ENCODE results near the gene S100A4. TPM values are rescaled to one million over a fixed set of nuclear protein-coding genes. Genes with fewer than 3 reads are reported as not detected.
A peak's percentile ranks its signal among the peaks of the same experiment; 100 is the strongest.

The S100A4 gene
- polyA plus RNA-seq, 1 donor = 29.0 TPM

DNA sequence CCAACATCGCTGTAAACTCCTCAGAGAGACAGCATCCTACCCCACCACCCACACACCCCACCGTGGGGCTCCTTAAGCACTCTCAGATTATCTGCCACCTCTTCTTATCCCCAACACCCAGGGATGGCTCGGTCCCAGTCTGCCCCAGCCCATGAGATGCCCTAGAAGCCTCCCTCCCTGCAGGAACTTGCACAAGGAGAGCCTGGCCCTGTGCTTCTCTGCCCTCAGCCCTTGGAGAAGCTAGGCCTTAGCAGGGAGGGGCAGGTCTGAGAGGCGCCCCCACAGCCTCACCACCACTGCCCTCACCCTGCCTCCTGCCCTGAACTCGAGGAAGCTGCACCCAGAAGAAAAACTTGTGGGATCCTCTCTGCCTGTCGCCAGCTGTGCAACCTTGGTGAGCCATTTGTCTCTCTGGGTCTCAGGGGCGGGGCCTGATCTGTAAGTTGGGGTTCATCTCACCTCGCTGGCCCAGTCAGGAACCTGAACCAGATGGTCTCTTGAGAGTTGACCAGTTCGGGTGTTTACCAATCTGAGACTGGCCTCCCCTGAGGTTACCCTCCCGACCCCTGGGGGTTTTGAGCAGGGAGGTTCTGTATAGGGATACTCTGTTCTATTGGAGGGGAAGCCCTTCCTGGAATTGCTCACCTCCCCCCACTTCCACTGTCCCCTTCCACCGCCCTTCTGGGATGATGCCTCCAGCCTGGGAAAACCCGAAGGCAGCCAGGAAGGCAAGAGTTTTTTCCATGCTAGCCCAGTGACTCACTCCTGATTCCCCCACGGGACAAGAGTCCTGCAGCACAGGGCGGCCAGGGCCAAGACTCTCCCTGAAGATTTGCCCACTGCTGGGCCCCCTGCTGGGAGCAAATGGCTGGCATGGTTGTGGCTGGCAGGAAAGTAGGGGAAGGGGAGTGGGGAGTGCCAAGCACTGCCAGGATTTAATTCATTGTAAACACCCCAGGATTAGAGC is 3.4 kb upstream of the S100A4 start, which contains the start of gene S100A3:
Gene S100A3 (minus strand): TSS at position 537 of the 967 bp plus-strand sequence. CDS start 773 bp downstream, outside the sequence.
- no peak for DNase-seq

DNA sequence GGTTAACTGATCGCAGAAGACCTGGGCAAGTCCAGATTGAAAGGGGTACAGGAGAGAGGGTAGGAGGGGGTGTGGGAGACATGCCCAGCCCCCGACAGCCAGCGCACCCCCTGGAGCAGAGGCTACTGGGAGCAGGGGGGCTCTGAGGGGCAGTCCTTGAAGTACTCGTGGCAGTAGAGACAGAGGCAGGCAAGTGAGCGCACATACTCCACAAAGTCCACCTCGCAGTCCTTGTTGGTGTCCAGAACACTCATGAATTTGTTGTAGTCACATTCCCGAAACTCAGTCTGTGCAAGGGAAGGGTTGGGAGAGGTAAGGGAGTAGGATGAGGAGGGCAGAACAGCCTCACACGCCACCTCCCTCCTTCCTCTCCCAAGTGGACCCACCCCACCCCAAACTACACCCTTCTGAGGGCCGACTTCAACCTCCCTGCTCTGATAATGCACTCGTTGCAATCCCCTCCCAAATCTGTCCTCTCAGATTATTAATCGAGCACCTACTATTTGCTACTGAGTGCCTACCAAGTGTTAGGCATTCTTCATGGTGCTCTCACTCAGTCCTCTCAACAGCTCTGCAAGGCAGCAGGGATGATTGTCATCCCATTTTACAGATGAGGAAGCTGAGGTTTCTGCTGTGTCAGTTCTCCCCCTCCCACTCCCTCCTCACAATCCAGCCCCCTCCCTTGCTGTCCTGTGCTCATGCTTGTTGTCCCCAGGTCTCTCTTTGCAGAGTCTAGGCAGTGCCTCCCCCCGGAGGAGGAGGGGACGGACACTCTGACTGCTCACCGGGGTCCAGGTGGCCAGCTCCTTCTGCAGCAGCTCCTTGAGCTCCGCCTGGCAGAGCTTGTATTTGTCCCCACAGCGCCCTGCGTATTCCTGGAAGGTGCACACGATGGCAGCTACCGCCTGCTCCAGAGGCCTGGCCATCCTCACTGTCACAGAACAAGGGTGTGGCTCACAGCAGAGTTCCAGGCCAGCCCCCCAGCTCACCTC is 2.2 kb upstream of the S100A4 start:
- DNase-seq = no peak

DNA sequence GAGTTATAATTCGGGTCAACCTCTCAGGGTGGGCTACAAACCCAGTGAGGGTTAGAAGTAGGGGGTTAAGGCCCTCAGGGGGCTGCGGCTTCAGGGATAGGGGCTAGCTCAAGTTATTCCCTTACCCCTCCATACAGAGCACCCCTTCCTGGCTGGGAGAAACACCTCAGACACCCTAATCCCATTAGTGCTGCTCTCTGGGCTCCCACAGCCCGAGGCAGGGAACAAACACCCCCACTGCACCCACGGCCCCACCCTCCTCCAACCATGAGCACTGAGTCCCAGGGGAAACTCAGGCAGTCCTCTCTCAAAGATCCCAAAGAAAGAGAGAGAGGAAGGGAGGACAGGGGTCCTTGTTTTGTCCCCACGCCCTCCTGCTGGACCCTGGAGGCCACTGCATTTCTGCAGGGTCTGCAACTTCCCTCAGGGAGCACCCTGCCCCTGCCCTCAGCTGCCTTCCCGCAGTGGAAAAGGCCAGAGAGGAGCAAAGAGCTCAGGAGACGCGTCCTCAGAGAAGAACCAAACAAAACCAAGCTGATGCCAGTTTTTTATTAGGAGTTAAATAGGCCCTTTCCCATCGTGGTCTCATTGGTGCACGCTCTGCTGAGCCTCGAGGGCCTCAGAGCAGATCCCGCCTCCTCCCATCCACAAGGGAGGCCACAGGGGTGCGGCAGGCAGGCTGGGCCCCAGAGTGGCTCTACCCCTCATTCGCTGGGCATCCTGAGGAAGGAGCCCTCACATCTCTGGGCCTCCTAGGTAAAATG is 1.4 kb upstream of the S100A4 start:
- DNase-seq = no peak

DNA sequence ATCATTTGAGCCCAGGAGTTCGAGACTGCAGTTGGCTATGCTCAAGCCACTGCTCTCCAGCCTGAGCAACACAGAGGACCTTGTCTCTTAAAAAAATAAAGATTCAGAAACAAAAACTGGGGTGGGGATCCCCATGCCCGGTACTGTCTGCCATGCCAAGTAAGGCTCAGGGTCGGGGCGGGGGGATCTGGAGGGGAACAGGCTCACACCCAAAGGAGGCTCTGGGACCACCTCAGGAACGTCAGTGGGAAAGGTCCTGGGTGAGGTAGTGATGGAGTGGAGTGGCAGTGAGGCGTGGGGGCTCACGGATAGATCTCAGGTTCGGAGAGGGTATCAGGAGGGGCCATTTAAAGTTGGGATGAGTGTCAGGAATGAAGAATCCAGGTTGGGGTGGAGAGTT is 765 bp upstream of the S100A4 start:
- no peak for DNase-seq

DNA sequence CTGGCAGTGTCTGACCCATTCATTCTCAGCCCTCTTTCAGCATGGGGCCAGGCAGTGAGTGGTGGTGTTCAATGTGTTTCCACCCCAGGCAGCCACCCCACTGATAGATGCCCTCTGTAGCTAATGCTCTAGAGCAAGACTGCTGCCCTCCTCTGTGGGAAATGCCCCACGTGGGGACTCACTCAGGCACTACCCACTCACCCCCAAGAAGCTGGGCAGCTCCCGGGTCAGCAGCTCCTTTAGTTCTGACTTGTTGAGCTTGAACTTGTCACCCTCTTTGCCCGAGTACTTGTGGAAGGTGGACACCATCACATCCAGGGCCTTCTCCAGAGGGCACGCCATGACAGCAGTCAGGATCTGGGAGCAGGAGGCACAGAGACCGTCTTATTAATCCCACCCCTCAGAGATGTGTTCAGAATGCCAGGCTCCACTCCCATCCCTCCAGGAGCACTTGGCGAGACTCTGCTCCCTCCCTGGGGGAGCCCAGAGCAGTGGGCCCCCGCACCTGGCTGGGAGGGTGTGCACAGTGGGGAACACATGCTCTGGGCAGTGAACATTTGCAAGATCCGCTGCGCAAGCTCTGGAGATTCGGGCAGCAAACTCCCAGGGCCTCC is 1.0 kb downstream of the S100A4 start:
- DNase-seq = no peak

DNA sequence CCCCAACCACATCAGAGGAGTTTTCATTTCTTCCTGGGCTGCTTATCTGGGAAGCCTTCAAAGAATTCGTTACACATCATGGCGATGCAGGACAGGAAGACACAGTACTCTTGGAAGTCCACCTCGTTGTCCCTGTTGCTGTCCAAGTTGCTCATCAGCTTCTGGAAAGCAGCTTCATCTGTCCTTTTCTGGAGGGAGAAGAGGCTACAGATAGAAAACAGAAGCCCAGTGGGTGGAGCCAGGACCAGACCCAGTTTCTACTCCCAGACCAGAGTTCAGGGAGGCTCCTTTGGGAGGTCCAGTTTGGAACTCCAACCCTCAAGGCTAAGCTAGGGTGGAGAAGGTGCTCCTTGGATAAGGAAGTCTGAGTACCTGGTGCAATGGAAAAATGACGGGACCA is 1.9 kb downstream of the S100A4 start:
- DNase-seq = no peak

DNA sequence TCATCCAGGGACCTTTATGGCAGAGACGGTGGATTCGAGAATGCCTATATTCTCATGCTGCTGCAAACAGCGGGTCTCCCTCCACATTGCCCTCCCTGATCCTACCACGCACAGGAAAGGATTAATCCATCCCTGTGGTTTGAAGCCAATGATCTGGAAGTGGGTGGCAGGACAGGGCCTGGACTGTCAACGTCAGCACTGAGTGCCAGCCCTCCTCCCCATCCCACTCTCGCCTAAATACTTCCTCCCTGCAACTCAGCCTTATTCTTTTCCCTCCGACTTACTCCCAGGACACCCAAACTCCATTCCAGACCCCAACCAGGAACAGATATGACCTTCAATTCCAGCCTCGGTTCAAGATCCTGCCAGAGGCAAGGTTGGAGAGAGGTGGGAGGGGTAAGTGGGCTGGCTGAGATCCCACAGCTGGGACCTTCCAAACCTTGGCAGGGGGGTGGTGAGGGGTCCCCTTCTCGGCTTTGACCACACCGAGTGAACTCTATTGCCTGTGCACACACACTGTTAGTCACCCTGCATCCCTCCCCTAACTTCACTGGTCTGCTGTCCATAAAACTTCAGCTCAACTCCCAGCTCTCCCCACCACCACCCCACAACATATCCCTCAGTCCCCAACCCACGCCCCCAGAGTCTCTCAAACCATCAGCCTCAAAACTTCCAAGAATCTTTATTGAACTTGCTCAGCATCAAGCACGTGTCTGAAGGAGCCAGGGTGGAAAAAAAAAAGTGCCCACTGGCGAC is 2.5 kb downstream of the S100A4 start:
- DNase-seq = no peak

DNA sequence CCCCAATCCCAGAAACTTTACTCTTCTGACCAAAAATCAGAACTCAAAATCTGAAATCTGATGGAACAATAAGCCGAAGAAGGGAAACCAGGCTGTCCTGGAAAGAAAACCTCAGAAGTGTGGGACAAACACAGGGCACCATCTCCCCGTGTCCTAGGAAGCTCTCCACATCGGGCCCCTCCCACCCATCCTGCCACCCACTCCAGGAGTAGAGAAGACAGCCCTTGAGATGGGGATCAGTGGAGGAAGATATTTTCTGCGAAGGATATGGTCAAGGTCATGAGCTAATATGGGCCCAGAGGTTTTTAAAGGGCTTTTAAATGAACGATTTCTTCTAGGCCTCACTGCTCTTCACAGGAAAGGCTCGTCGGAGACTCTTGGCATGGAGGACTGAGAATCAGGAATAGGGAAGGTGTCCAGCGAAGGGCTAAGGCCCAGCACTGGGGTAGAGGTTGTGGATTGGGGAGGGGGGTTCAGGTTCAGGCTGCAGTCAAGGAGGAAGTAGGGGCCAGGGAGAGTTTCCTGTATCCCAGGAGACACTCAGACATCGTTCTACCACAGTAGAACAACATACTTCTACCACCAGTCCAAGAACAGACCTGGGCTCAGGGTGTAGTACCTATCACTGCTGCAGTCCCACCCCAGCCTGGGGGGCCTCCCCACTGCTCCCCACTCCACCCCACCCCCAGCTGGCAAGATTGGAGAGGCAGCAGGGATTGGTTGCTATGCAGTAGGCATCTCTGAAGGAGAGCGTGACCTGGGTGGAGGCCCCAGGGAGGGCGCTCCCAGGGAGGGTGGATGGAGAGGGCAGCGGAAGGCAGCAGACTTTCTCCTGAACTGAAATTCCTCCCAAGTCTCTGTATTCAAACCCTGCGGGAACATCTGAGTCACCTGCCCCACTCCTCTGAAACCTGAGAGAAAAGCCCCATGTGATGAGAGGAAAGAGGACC is 3.7 kb downstream of the S100A4 start:
- DNase-seq = no peak

DNA sequence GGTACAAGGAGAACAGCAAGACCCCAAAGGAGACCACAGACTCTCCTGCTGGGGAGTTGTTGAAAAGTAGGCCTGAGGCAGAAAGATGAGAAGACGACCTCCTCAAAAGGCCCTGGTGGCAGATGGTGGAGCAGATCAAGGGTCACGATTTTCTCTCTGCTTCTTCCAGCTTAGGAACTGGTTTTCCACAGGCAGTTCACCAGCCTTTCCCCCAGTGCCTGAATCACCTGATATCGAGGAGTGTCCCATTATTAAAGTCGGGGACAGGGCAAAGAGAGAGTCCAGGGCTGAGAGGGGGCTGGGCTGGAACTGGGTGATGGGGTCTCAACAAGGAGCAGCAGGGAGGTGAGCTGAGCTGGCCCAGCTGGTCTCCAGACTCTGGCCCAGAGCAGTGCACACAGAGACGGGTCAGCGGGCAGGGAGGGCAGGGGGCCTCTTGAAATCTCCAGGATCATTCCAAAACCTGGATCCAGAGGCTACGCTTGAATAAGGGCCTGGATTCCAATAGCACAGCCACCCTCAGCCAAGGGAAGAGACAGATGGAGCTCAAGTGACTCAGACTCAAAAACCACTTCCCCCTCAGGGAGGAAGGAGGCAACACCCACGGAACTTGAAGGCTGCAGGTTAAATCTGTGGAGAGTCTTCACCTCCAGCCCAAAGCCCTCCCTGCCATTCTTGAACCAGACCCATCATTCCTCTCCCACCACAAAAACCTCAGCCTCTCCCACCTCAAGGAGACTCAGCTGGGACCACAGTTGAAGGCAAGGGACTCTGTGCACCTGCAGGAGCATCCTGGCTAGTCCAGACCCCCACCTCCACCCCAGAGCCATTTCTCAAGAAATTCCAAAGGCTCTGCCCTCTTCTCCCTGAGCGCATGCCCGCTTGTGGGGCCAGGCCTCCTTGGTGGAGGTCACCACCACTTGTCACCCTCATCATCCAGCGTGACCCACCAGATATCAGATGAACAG is 4.9 kb downstream of the S100A4 start, which contains the start of gene S100A5:
Gene S100A5 (minus strand): TSS at position 541 of the 968 bp plus-strand sequence. CDS start 743 bp downstream, outside the sequence.
- DNase-seq = no peak

DNA sequence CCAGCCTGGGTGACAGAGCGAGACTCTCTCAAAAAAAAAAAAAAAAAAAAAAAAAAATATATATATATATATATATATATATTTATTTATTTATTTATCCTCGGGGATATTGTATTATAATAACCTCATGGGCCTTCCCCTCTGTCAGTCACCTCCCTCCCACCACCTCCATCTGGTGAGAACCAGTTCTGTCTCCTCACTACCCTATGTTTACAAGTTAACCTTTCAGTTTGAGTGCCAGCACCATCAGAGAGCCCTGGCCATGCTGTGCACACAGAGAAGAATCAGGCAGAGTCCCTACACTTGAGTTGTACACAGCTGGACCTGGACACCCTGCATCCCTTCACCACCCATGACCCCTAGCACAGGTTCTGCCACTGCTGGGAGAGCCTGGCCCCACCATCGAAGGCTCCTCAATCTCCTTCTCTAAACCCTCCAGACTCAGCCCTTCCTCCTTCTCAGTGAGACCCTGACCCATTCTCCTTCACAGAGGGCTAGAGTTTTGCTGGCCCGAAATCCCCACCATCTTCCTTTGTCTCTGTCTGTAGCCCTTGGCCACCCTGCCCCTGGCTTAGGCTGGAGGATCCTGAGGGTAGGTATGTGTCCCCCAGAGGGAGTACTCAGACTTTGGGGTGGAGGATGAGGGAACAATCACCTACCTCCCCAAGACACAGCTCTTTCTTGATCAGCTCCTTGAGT is 6.1 kb downstream of the S100A4 start:
- no peak for DNase-seq

DNA sequence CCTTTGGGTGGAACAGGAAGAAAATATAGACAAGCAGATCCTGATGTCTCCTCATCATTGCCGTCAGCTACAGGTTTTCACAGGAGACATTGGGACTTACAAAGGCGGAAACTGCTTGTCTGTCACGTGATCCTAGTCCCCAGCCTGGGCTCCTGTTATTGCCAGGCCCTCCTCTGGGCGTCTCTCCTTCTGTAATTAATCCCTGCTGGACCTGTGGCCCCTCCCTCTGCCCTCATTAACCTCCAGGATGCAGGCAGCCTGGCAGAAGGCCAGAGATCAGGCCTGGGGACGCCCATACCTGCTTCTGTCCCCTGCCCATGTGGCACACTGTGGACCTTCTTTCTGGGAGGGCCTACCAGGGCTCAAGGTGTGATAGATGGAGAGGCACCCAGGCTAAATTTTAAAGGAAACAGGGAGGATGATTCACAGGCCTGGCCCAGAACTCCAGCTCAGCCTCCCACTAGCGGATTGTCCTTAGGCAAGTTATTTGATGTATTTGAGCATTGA is 7.2 kb downstream of the S100A4 start:
- no peak for DNase-seq

DNA sequence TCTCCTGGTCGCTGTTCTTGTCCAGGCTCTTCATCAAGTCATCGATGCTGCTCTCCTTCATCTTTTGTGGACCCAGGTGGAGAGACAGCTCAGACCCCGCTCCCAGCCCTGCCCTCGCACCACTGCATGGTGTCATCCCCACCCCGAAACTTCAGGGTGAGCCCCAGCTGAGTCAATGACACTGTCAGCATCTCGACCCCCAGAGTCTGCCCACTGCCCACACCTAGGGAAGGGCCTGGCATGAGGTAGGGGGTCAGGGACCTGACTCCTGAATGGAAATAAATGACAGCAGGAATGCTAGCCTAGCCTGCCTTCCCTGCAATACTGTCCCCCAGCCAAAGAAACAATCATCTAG is 8.3 kb downstream of the S100A4 start:
- DNase-seq = no peak

DNA sequence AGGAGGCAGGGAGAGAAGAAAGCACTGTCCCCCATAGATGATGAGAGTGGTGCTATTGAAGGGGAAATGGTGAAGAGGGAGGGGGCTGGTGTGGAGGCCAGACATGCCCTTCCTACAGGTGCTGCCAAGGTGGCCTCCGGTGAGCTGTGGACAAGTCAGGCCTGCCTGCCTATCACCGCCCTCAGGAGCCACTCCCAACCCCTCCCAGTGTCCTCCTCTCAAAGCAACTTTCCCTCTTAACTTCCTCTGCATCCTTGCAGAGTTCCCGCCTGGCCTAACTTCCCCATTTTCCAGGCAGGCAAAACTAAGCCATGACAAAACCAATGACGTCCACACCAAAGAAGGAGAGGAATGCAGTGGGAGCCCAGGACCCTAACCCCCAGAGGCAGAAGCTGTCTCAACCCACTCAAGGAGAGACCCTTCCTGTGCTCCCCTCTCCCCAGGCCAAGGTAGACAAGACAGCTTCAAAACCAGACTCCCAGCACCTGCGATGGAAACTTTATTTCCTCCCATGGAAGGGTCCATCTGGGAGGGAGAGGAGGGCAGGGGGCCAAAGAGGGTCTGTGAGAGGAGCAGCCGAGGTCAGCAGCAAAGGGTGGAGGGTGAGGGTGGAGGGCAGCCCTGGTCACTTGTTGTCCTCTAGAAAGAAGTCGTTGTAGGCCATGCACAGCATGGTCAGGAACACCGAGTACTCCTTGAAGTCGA is 8.8 kb downstream of the S100A4 start:
- no peak for DNase-seq

DNA sequence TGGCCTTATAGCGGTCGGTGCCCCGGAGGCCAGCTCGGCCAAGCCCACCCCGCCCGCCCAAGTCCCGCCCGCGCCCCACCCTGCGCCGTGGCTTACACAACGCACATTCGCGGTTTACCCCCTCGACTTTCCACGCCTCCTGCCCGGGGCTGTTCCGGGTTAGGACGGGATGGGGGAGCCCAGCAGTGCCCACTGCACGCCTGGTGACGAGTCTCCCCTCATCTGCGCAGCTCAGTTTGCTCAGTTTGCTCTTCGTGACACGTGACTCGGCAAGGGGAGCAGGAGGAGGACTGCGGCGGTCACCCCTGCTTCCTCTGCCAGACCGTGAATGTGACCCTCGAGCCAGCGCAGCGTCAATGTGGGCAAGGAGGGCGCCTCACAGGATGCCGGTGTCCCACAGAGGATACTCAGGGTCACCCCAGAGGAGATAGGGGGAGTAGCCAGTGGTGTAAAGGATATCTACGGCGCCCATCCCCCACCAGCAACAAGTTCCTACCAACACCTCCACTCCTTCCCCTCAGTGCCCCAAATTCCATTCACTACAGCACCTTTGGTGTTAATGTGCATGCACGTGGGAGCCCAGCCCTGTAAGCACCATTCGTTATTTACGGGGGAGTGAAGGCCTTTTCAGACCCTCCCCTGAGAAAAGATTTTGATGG is 9.5 kb downstream of the S100A4 start:
- peak; percentile 58 for DNase-seq

DNA sequence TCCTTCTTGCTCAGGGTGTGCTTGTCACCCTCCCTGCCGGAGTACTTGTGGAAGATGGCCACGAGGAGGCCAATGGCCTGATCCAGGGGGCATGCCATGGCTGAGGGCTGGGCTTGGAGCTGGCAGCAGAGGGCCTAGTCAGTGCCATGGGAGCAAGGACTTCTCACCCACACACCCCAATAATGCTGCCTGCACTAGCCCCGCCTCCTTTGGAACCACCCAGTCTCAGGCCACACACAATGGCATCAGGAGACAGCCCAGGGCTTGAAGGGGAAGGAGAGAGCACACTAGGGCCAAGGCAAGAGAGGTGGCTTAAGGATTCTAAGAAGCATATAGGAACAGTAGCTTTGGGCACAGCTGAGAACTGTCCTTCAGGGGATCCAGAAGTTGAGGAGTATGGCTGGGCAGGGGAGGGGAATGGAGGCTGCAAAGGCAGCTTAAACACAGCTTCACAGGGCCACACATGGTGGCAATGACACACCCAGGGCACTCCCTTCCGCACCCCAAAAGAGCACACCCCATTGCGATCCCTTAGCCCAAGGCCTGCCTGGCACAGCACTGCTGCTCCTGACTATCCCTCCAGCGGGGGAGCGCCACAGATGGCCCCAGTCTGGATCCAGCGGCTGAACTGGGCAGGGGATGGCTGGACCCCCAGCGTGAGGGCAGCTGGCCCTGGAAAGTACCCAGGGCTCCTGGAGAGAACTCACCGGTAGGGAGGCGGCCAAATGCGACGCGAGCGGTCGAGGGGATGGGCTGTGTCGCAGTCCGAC is 10.2 kb downstream of the S100A4 start, which contains the start of gene S100A6:
Gene S100A6 (minus strand): TSS at position 750 of the 770 bp plus-strand sequence. CDS start 652 bp downstream, at position 98.
- no peak for DNase-seq
